WTC11 (cell line): ENCODE results near the gene SLC2A6.

Experiments
- CTCF ChIP-seq: fragments of 200-600 bp; IDR thresholded peaks from 2 replicates; pipeline ENCODE4 v1.8.0; 2022; ENCODE audit warnings: antibody characterized with exemption
- E2F5 ChIP-seq: sonication (generic); formaldehyde crosslinking; IDR thresholded peaks from 2 replicates; pipeline ENCODE4 v1.8.1; 2022; ENCODE audit warnings: mild to moderate bottlenecking, moderate library complexity, missing genetic modification reagents
- ELF4 ChIP-seq: sonication (generic); formaldehyde crosslinking; IDR thresholded peaks from 2 replicates; pipeline ENCODE4 v1.8.1; 2022; ENCODE audit warnings: low read depth, mild to moderate bottlenecking, moderate library complexity, missing genetic modification reagents
- ESRRA ChIP-seq: sonication (generic); formaldehyde crosslinking; IDR thresholded peaks from 2 replicates; pipeline ENCODE4 v1.8.1; 2022; ENCODE audit warnings: mild to moderate bottlenecking, missing genetic modification reagents, borderline replicate concordance
- FOXJ3 ChIP-seq: sonication (generic); formaldehyde crosslinking; IDR thresholded peaks from 2 replicates; pipeline ENCODE4 v1.9.0; 2021; ENCODE audit warnings: missing genetic modification reagents, mild to moderate bottlenecking, borderline replicate concordance
- MAX ChIP-seq: sonication (generic); formaldehyde crosslinking; IDR thresholded peaks from 2 replicates; pipeline ENCODE4 v1.8.0; 2022; ENCODE audit warnings: mild to moderate bottlenecking, missing genetic modification reagents
- MXD4 ChIP-seq: fragments of 250-450 bp; sonication (Bioruptor Pico); IDR thresholded peaks from 2 replicates; pipeline ENCODE4 v1.8.0; 2021; ENCODE audit warnings: mild to moderate bottlenecking, moderate library complexity, borderline replicate concordance
- RELA ChIP-seq: sonication (generic); formaldehyde crosslinking; IDR thresholded peaks from 2 replicates; pipeline ENCODE4 v1.8.1; 2022; ENCODE audit warnings: missing genetic modification reagents, mild to moderate bottlenecking, borderline replicate concordance
- SMAD4 ChIP-seq: sonication (generic); formaldehyde crosslinking; IDR thresholded peaks from 2 replicates; pipeline ENCODE4 v1.8.0; 2022; ENCODE audit warnings: mild to moderate bottlenecking, missing genetic modification reagents
- USF1 ChIP-seq: sonication (generic); formaldehyde crosslinking; IDR thresholded peaks from 2 replicates; pipeline ENCODE4 v1.8.0; 2022; ENCODE audit warnings: mild to moderate bottlenecking, missing genetic modification reagents
- ZNF138 ChIP-seq: sonication (generic); formaldehyde crosslinking; conservative IDR thresholded peaks from 2 replicates; pipeline ENCODE4 v1.8.1; 2022; ENCODE audit warnings: mild to moderate bottlenecking, moderate library complexity, missing genetic modification reagents

GRCh38 chr9:133499132-133499891, 20.4 kb upstream of the SLC2A6 start:
- no peak for TF ChIP-seq FOXJ3
- no peak for TF ChIP-seq ELF4 (CRISPR knock-in tag)
- TF ChIP-seq SMAD4 (CRISPR knock-in tag) = no peak
- TF ChIP-seq CTCF = no peak
- no peak for TF ChIP-seq MAX (CRISPR knock-in tag)
- TF ChIP-seq ESRRA (CRISPR knock-in tag) = no peak
- no peak for TF ChIP-seq USF1
- no peak for TF ChIP-seq ZNF138
- TF ChIP-seq RELA (CRISPR knock-in tag) = no peak
- TF ChIP-seq E2F5 (CRISPR knock-in tag) = no peak
- TF ChIP-seq MXD4 = no peak
